Keratinocyte (primary cell): ENCODE measurements around the gene SNX11. TPM values are rescaled to one million over a fixed set of nuclear protein-coding genes. Genes with fewer than 3 reads are reported as not detected.

Experiments
- DNase-seq: peaks from one replicate; pipeline ENCODE4 v3.0.0-alpha.2; 2011; ENCODE audit warnings: low read depth, missing footprints, low spot score
- FAIRE-seq: peaks from 2 replicates; lab custom pipeline; 2011; peaks lifted over from hg19 to GRCh38; lab: Jason Lieb, UNC
- H2AFZ ChIP-seq: 2 replicates; pipeline ENCODE4 v1.6.0; 2012; ENCODE audit warnings: low read length, control low read depth, inconsistent platforms; ENCODE audit not compliant: control insufficient read depth
- H3K27ac ChIP-seq: 2 replicates; pipeline ENCODE4 v1.5.1; 2011; ENCODE audit warnings: low read length; ENCODE audit not compliant: control insufficient read depth, insufficient read depth
- H3K27me3 ChIP-seq: 3 replicates; pipeline ENCODE4 v1.6.0; 2011; ENCODE audit warnings: low read length; ENCODE audit not compliant: control insufficient read depth, insufficient read depth; ENCODE audit errors: extremely low read depth
- H3K36me3 ChIP-seq, 2 experiments: 2 replicates in 1 of 2; 3 replicates in 1 of 2; pipeline ENCODE4 v1.5.1; 2011; ENCODE audit warnings: low read length in 2 of 2, mild to moderate bottlenecking in 1 of 2; ENCODE audit not compliant: control insufficient read depth in 2 of 2, insufficient read depth in 2 of 2; ENCODE audit errors: extremely low read depth in 1 of 2
- H3K4me1 ChIP-seq: 3 replicates; pipeline ENCODE4 v1.5.1; 2011; ENCODE audit warnings: low read length; ENCODE audit not compliant: control insufficient read depth, insufficient read depth; ENCODE audit errors: extremely low read depth
- H3K4me2 ChIP-seq: 3 replicates; pipeline ENCODE4 v1.6.0; 2011; ENCODE audit warnings: low read depth, low read length; ENCODE audit not compliant: control insufficient read depth, insufficient read depth; ENCODE audit errors: extremely low read depth
- H3K4me3 ChIP-seq, 3 experiments: fragments of 200-600 bp in 1 of 3; sonication (generic) in 1 of 3; 2 replicates in 2 of 3; 3 replicates in 1 of 3; pipeline ENCODE4 v1.5.1; 2011 to 2016; ENCODE audit warnings: low read length in 3 of 3, mild to moderate bottlenecking in 3 of 3, control low read depth in 2 of 3, inconsistent platforms in 1 of 3, low read depth in 1 of 3, mixed read lengths in 1 of 3, mixed run types in 1 of 3, moderate library complexity in 1 of 3; ENCODE audit not compliant: control insufficient read depth in 2 of 3, insufficient read depth in 2 of 3; ENCODE audit errors: extremely low read depth in 1 of 3
- H3K79me2 ChIP-seq: 2 replicates; pipeline ENCODE4 v1.6.0; 2012; ENCODE audit warnings: low read length; ENCODE audit not compliant: control insufficient read depth, insufficient read depth
- H3K9ac ChIP-seq: 3 replicates; pipeline ENCODE4 v1.6.0; 2011; ENCODE audit warnings: low read length; ENCODE audit not compliant: control insufficient read depth, insufficient read depth; ENCODE audit errors: extremely low read depth
- H3K9me1 ChIP-seq: 3 replicates; pipeline ENCODE4 v1.6.0; 2011; ENCODE audit warnings: low read length; ENCODE audit not compliant: control insufficient read depth, insufficient read depth; ENCODE audit errors: extremely low read depth
- H3K9me3 ChIP-seq: 2 replicates; pipeline ENCODE4 v1.5.1; 2012; ENCODE audit warnings: low read depth, low read length; ENCODE audit not compliant: control insufficient read depth
- H4K20me1 ChIP-seq: 3 replicates; pipeline ENCODE4 v1.6.0; 2011; ENCODE audit warnings: low read length; ENCODE audit not compliant: control insufficient read depth, insufficient read depth; ENCODE audit errors: extremely low read depth
- EZH2 ChIP-seq: IDR thresholded peaks from one replicate; pipeline ENCODE4 v1.6.1; 2012; ENCODE audit warnings: inconsistent platforms, mild to moderate bottlenecking, low read length, moderate library complexity
- dilution Hi-C: fragments of 300-500 bp; cut with MboI; formaldehyde crosslinking; loops from one replicate; pipeline ENCODE4 v1.7.0; 2020; ENCODE audit warnings: low sequenced_read_pairs; ENCODE audit not compliant: extremely low pct_ligation_motif_present
- polyA plus RNA-seq, 5 experiments: library from polyadenylated mRNA; depleted of rRNA in 3 of 5; stranded (reverse) in 3 of 5; stranded (forward) in 1 of 5; unstranded in 1 of 5; fragments of >200 nt; gene quantifications; 1 replicate in 1 of 5; 2 replicates in 3 of 5; 3 replicates in 1 of 5; pipeline versions ENCODE4 v1.2.1 to v1.2.3, GENCODE V29; 2011 to 2012; ENCODE audit warnings: missing spikeins in 2 of 5, low read depth in 1 of 5, low replicate concordance in 1 of 5
- TF ChIP-seq, protein P1 (sequence below), 3 experiments: IDR thresholded peaks in 1 of 3; conservative IDR thresholded peaks in 1 of 3; optimal IDR thresholded peaks in 1 of 3; 2 replicates in 2 of 3; 3 replicates in 1 of 3; pipeline versions ENCODE3 to v1.5.1; 2011; ENCODE audit warnings: low read length in 3 of 3, mild to moderate bottlenecking in 3 of 3, moderate library complexity in 2 of 3, control low read depth in 1 of 3, inconsistent platforms in 1 of 3; ENCODE audit not compliant: insufficient read depth in 2 of 3; ENCODE audit errors: extremely low read depth in 1 of 3

Gene SNX11
- polyA plus RNA-seq, 1 donor (not counting 4 experiments of a cell fraction or from before 2014, with no cell fraction given): 21.0 TPM

DNA sequence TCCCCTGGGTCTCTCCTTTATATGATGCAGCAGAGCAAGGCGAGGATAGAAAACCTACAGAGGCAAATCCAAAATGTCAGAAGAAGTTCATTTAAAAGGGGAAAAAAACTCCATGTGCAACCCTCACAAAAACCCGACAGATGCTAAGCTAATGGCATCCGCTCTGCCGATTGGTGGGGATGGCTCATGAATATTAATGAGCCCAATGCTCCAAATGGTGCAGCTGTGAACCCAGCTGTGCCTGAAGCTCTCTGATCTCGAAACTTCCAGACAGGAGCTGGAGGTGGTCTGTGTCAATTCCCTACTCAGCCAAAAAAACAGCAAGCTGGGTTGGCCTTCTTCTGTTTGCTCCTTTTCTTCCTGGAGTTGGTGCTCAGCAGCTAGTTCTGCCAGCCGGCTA is 15.5 kb downstream of the SNX11 start:
- TF ChIP-seq EZH2: no peak
- TF ChIP-seq, protein P1, sequence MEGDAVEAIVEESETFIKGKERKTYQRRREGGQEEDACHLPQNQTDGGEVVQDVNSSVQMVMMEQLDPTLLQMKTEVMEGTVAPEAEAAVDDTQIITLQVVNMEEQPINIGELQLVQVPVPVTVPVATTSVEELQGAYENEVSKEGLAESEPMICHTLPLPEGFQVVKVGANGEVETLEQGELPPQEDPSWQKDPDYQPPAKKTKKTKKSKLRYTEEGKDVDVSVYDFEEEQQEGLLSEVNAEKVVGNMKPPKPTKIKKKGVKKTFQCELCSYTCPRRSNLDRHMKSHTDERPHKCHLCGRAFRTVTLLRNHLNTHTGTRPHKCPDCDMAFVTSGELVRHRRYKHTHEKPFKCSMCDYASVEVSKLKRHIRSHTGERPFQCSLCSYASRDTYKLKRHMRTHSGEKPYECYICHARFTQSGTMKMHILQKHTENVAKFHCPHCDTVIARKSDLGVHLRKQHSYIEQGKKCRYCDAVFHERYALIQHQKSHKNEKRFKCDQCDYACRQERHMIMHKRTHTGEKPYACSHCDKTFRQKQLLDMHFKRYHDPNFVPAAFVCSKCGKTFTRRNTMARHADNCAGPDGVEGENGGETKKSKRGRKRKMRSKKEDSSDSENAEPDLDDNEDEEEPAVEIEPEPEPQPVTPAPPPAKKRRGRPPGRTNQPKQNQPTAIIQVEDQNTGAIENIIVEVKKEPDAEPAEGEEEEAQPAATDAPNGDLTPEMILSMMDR (optimal IDR thresholded peaks at IDR 0.05 in 1 of 3, IDR thresholded peaks at IDR 0.05 in 1 of 3, conservative IDR thresholded peaks at IDR 0.05 in 1 of 3; ENCODE audit: extremely low read depth in 1 of 3, insufficient read depth in 2 of 3, low read length in 3 of 3): no peak
- Histone ChIP-seq H3K4me2 (no peak overlapping the region), H3K9ac (no peak overlapping the region), H2AFZ (no peak overlapping the region), H3K4me3 (no peak overlapping the region), H3K79me2 (no peaks in the 10 kb centered on the region), H3K9me3 (no peaks in the 10 kb centered on the region), H4K20me1 (no peaks in the 10 kb centered on the region), H3K4me1 (peaks cover 18% of the 10 kb centered on the region), H3K36me3 (peaks cover 21% of the 10 kb centered on the region in 2 experiments), H3K27me3 (no peaks in the 10 kb centered on the region), H3K27ac (no peak overlapping the region), H3K9me1 (no peaks in the 10 kb centered on the region)
- DNase-seq: no peak
- no peak for FAIRE-seq
- dilution Hi-C loops: no loop called here

DNA sequence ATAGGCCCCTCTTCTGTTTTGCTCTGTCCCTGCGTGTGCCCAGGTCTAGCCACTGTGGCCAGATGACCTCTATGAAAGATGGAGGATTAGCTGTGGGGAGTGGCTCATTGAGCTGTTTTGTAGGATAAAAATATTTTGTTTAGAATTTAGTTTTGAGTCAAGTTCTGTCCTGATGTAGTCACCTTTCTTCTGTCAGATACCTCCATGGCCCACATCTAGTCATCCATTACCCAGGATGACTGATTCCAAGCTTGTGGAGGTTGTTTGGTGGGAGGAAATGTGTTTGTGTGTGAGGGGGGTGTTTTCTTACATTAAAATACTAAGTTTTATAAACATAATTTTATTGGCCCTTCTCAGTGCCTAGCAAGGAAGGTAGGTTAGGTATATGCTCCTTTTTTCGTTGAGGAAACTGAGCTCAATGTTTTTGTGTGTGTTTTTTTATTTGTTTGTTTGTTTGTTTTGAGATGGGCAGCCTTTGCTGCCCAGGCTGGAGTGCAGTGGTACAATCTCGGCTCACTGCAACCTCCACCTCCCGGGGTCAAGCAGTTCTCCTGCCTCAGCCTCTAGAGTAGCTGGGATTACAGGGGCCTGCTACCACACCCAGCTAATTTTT is 16.3 kb downstream of the SNX11 start:
- Histone ChIP-seq H3K36me3 (peaks cover 19 to 21% of the 10 kb centered on the region in 2 experiments), H4K20me1 (no peaks in the 10 kb centered on the region)
- dilution Hi-C loops: no loop called here

More for the DNA sequence above, 16.3 kb downstream of the SNX11 start:
- no peak overlapping the region for H3K4me2 ChIP-seq
- FAIRE-seq (no peak), DNase-seq (no peak)
- H2AFZ ChIP-seq: no peak overlapping the region
- no peak overlapping the region for H3K9ac ChIP-seq
- no peaks in the 10 kb centered on the region for H3K9me3 ChIP-seq
- no peak overlapping the region for H3K4me3 ChIP-seq
- peaks cover 18% of the 10 kb centered on the region for H3K4me1 ChIP-seq
- no peaks in the 10 kb centered on the region for H3K79me2 ChIP-seq
- no peak overlapping the region for H3K27ac ChIP-seq
- no peaks in the 10 kb centered on the region for H3K9me1 ChIP-seq
- H3K27me3 ChIP-seq: no peaks in the 10 kb centered on the region
- TF ChIP-seq, protein P1 (optimal IDR thresholded peaks at IDR 0.05 in 1 of 3, IDR thresholded peaks at IDR 0.05 in 1 of 3, conservative IDR thresholded peaks at IDR 0.05 in 1 of 3; ENCODE audit: extremely low read depth in 1 of 3, insufficient read depth in 2 of 3, low read length in 3 of 3): no peak
- TF ChIP-seq EZH2: no peak
